GM19043 (cell line): ENCODE measurements around the gene ZNG1B.
"Not testable (repeated sequence)": the region's sequence is repeated elsewhere in the genome, so short reads cannot be mapped to it uniquely, and the experiment has no call there.

Experiments used
- ATAC-seq: cut with Tn5 transposase; IDR thresholded peaks from one replicate; pipeline ENCODE4 v1.9.1; 2021; ENCODE audit warnings: low read depth; ENCODE audit not compliant: unreplicated experiment

Gene ZNG1B

DNA sequence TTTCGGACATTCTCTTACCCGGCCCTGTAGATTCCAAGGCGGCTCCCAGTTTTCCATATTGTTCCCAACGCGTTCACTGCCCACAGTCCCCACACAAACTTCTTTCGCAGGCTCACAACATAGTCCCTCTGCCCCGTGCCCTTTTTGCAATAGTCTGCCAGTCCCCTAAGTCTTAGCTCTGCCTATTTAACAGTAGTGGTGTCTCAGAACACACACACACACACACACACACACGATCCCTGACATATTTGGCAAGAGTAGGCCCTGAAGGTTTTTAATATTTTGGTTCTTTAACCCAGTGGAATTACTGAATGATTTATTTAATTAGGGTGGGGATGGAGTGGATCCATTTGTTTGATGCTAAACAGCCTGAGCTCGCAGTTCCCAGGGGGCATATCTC lies 105.0 kb downstream of the ZNG1B start:
- ATAC-seq, result not testable (repeated sequence)
